NCI-H187 (cell line): ENCODE measurements around the gene ANKRD53.

ENCODE experiments used
- DNase-seq, 2 experiments: peaks; one replicate each; lab custom pipeline; 2025; lab: John Stamatoyannopoulos, UW

The ANKRD53 gene

DNA sequence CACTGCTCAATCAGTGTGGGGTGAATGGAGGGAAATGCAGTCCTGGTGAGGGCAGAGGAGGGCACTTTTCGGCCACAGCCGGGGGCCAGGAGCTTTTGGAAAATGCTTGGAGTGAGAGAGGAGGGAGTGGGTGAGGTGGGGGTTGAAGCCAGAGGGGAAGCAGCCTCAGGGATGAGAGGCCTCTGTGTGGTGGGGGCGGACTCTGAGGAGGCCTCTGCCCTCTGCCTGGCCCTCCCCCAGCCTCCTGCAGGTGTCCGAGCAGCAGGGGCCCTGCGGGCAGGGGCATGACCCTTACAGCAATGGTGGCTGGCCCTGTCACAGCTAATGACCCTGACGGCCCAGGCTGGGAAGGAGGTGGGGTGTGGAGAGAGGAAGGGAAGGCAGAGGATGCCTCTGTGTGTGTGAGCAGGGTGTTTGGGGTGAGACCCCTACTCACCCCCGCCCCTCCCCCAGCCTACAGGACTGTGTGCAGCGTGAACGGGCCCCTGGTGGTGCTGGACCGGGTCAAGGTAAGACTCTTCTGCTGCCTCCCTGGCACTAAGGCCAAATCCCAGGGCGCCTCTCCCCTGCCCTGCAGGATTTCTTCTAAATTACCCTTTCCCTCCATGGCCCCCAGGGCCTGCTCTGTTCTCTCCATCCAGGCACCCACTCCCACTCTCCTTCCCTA, 35.1 kb upstream of the ANKRD53 start:
- DNase-seq = no peak

DNA sequence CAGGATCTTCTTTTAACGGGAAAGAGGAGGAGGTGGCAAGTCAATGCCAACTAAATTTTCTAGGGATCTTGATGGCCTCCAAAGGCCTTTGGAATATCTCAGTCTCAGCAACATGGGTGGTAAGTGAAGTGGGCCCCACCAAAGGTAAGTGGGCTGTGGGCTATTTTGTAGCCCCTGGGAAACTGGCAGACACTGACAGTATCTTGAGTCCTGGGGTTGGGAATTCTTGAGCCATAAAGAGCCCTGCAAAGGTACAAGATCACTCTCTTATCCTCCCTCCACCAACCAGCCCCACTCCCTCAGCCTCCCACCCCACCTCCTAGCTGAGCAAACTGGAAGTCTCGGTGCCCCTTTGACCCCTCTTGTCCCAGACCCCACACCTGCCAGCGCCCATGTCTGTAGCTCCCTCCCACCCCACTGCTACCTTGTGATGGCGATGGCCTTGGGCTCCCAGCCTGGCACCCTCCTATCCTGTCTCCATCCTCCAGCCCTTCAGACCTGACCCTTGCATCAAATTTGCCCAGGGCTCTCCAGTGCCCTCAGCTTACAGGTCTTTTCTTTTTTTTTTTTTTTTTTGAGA, 34.2 kb upstream of the ANKRD53 start:
- DNase-seq = no peak

DNA sequence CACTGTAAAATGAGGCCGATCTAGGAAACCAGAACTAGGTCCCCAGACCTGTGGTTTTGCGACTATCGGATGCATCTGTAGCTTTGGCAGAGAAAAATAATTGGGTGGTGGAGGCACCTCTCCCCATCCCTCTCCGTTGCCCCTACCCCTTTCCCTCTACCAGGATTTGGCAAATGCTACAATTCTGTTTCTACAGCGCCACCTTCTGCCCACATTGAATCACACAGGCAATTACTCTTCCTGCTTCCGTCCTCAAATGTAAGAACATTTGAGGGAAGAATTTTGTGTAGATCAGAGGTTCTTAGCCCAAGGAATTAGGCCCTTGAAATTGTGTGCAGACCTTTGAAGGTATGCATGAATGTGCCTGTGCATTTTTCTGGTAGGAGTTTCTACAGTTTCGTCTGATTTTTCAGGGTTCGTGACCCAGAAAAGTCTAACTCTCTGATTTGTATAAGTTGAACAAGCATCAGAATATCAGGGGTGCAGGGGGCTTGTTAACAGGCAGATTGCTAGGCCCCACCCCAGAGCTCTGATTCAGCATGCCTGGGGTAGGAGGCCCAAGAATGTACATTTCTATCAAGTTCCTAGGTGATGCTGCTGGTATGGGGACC, 31.5 kb upstream of the ANKRD53 start:
- DNase-seq = peak in 1 of 2 experiments; percentile 15

GRCh38 chr2:70947556-70948184, 30.8 kb upstream of the ANKRD53 start:
- DNase-seq = no peak

- DNase-seq = peak; percentile 2 to 6
Observed at GRCh38 chr2:70948337-70949003, 30.0 kb upstream of the ANKRD53 start.

- no peak for DNase-seq
Observed at GRCh38 chr2:70949086-70949485, 29.3 kb upstream of the ANKRD53 start.

DNA sequence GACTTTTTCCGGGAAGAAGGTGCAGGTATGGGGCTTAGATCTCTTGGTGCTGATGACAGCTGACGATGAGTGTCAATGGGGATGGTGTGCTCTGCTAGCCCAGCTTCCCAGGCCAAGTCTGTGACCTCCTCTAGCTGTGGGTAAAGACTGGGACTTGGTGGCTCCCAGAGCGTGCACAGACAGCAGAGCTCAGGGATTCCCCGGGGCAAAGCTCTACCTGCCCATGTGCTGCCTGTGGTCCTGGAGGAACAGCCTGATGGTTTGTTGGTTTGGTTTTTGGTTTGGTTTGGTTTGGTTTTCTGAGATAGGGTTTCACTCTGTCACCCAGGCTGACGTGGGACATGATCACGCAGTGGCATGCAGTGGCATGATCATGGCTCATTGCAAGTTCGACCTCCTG, 23.5 kb upstream of the ANKRD53 start:
- no peak for DNase-seq

GRCh38 chr2:70956141-70956540, 22.3 kb upstream of the ANKRD53 start:
- no peak for DNase-seq

- no peak for DNase-seq
Observed at GRCh38 chr2:70957798-70958197, 20.6 kb upstream of the ANKRD53 start.

- no peak for DNase-seq
Observed at GRCh38 chr2:70958759-70959158, 19.7 kb upstream of the ANKRD53 start.

- DNase-seq = no peak
Observed at GRCh38 chr2:70959271-70959761, 19.1 kb upstream of the ANKRD53 start.

DNA sequence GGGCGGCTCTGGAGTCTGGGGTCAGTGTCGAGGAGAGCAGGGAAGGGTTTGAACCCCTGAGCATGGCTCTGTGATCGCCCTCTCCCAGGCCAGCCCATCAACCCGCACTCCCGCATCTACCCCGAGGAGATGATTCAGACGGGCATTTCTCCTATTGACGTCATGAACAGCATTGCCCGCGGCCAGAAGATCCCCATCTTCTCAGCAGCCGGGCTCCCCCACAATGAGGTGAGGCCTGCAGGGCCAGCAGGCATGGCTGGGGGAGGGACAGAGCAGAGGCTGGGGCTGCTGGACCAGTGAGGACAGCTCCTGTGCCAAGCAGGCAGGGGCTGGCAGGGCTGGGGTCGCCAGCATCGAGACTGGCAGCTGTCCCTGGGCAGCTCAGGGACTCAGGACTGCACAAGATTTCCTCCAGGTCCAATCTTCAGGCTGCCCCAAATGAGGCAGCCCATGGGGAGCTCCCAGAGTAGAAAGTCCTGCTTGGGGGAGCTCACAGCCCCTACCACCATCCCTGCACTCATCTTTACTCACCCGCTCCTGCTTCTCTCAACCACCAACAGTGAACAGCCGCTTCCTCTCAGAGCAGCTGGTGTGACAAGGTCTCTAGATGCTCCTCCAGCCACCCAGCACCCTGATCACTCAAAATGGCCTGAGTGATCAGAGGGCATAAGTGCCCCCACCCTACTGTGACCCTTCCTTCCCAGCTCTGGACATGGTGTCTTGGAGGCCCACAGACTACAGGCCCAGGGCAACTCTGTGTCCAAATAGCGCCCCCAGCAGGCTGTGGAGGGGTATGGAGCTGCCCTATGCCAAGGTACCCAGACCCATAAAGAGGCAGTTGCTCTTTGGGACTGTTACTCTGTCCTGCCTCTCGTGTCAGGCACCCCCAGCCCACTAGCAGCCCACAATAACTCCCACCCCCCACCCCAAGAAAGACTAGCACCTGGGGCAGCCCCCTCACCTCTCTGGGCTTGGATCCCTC, 18.3 kb upstream of the ANKRD53 start:
- no peak for DNase-seq

GRCh38 chr2:70960833-70961647, 17.4 kb upstream of the ANKRD53 start:
- DNase-seq = no peak

- DNase-seq = no peak
Observed at GRCh38 chr2:70961648-70961994, 16.8 kb upstream of the ANKRD53 start.

DNA sequence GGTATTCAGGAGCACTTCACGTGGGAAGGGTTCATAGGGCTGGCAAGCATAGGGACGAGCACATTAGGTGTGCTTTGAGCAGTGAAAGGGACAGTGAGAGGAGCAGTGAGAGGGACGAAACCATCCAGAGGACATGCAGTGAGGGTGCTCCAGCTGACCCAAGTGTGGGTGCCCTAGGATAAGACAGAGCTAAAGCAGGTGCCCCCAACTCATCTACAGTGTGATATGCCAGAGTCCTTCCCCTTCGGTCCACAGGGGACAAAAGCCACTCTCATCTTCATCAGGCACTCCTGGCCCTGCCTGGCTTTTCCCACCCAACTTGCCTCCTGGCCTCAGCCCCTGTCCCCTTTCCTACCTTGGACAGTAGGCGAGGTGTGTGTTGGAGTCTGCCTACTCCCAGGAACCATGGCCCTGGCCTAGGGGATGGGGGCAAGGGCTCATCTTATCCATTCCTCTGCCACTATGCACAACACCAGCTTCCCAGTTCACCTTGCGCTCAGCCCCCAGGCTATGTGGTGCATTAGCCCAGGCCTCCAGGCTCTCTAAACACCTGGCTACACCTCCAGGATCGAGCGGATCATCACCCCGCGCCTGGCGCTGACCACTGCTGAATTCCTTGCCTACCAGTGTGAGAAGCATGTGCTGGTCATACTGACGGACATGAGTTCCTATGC, 16.1 kb upstream of the ANKRD53 start:
- no peak for DNase-seq

- DNase-seq = no peak
Observed at GRCh38 chr2:70962885-70963878, 15.2 kb upstream of the ANKRD53 start.

DNA sequence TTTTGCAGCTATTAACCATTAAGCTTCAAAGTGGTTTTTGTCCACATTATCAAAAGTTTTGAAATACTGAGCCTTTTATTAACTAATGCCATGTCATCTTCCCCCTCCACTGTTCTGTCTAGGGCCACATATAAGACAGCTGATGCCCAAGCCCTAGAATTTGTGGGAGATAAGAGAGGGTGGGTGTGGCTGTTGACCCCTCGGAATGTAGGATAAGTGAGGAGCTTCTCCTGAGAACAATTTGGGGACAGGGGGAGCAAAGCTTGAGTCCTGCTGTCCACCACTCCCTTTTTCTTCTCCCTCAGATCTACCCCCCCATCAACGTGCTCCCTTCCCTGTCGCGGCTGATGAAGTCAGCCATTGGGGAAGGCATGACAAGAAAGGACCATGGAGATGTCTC, 14.3 kb upstream of the ANKRD53 start:
- no peak for DNase-seq

DNA sequence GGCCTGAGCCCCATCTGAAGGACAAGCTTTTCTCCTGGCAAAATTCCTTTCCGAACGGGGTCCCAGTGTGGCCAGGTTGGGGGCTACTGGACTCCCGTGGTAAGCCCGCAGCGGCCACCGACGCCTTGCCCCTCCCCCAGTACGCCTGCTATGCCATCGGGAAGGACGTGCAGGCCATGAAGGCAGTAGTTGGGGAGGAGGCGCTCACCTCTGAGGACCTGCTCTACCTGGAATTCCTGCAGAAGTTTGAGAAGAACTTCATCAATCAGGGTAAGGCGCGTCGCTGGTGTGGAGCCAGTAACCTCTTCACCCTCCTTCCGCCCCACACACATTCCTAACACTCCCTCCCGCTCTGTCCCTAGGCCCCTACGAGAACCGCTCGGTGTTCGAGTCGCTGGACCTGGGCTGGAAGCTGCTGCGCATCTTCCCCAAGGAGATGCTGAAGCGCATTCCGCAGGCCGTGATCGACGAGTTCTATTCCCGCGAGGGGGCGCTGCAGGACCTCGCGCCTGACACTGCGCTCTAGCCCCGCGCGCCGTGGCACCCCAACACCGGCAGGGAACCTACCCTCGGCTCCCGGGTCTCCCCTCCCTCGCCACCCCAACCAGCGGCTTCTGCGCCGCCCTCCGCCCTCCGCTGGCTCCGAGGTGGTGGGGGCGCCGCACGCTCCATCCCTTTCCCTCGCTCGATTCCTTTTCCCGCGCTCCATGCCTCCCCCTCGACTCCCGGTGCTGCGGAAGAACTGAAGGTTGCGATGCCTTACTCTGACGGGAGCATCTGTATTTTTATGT, 13.6 kb upstream of the ANKRD53 start:
- no peak for DNase-seq
